Muscle layer of duodenum (tissue), 2 donors: ENCODE measurements around the gene SUPT3H.
"Not testable (repeated sequence)": the region's sequence is repeated elsewhere in the genome, so short reads cannot be mapped to it uniquely, and the experiment has no call there.

ENCODE experiments used
- H3K27ac ChIP-seq: one replicate; pipeline ENCODE4 v1.7.0; 2013; ENCODE audit warnings: mild to moderate bottlenecking, low read length
- H3K27me3 ChIP-seq: one replicate; pipeline ENCODE4 v1.7.0; 2013; ENCODE audit warnings: low read depth, mild to moderate bottlenecking, control low read depth, low read length
- H3K36me3 ChIP-seq, 2 donors: one replicate each; pipeline ENCODE4 v1.7.0; 2013; ENCODE audit warnings: low read length in 2 of 2, control low read depth in 1 of 2, mild to moderate bottlenecking in 1 of 2; ENCODE audit not compliant: insufficient read depth in 2 of 2, control insufficient read depth in 1 of 2
- H3K4me1 ChIP-seq, 2 donors: one replicate each; pipeline ENCODE4 v1.7.0; 2013; ENCODE audit warnings: low read length in 2 of 2, mild to moderate bottlenecking in 2 of 2, control low read depth in 1 of 2, moderate library complexity in 1 of 2; ENCODE audit not compliant: insufficient read depth in 2 of 2, control insufficient read depth in 1 of 2
- H3K4me3 ChIP-seq, 2 donors: one replicate each; pipeline ENCODE4 v1.7.0; 2013; ENCODE audit warnings: low read length in 2 of 2, low read depth in 1 of 2, mild to moderate bottlenecking in 1 of 2
- H3K9me3 ChIP-seq, 2 donors: one replicate each; pipeline ENCODE4 v1.7.0; 2013; ENCODE audit warnings: low read length in 2 of 2, control low read depth in 1 of 2, mild to moderate bottlenecking in 1 of 2; ENCODE audit not compliant: control insufficient read depth in 1 of 2
- donor health status: healthy.

The SUPT3H gene

DNA sequence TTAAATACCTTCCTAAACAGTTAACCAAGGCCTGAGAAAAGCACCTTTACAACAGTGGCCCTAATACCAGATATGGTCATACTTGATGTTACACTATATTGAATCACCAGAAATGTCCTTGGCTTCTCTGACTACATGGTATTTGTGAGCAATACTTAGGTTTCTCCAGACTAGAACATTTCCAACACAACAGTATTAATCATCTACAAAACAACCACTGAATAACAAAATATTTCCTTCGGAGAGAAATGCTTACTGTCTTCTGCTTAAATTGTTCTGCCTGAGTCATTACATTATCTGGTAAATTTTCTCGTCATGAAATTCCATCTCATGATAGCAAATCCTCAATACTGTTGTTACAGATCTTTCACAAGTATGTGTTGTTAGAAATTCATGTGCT is 302.5 kb downstream of the SUPT3H start:
- H3K36me3 ChIP-seq, result no peaks in the 10 kb centered on the region
- H3K4me1 ChIP-seq, result no peaks in the 10 kb centered on the region
- H3K9me3 ChIP-seq, result peaks cover 3 to 20% of the 10 kb centered on the region in 2 donors
- no peak overlapping the region for H3K27ac ChIP-seq
- H3K27me3 ChIP-seq, result no peaks in the 10 kb centered on the region
- no peak overlapping the region for H3K4me3 ChIP-seq

DNA sequence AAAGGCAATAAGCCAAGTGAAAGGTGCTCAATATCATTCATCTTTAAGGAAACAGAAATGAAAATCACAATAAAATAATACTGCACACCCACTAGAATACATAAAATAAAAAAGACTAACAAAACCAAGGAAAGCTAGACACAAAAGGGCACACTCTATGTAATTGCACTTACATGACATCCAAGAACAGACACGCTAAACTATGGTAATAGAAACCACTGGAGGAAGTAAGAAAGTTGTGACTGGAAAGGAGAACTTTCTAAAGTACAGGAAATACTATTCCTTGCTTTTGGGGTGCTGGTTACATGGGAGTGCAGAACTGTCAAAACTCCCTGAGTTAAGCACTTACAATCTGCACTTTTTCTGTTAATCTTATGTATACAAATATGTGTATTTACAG is 303.3 kb downstream of the SUPT3H start:
- Histone ChIP-seq H3K36me3 (no peaks in the 10 kb centered on the region), H3K9me3 (peaks cover 3 to 15% of the 10 kb centered on the region in 2 donors), H3K4me3 (no peak overlapping the region), H3K4me1 (no peaks in the 10 kb centered on the region), H3K27me3 (no peaks in the 10 kb centered on the region), H3K27ac (no peak overlapping the region)

DNA sequence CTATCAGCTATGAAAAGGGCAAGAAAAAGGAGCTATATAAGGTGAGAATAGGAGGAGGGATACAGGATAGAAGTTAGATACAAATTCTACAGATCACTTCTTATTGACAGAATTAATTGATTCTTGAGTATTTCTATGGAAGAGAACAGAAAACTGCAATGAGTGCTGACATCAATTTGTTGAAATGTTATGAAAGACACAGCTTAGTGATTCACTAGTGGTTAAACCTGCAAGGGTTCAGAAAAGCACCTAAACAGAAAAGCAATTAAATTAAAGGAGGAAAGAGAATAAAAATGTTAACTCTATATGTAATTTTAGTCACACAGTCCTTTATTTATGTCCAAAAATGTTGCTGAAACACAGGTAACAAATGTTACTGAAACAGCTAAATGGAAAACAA is 304.0 kb downstream of the SUPT3H start:
- Histone ChIP-seq H3K27me3 (no peaks in the 10 kb centered on the region), H3K9me3 (peaks cover 3 to 9% of the 10 kb centered on the region in 2 donors), H3K4me3 (no peak overlapping the region), H3K4me1 (no peaks in the 10 kb centered on the region), H3K27ac (no peak overlapping the region), H3K36me3 (no peaks in the 10 kb centered on the region)

DNA sequence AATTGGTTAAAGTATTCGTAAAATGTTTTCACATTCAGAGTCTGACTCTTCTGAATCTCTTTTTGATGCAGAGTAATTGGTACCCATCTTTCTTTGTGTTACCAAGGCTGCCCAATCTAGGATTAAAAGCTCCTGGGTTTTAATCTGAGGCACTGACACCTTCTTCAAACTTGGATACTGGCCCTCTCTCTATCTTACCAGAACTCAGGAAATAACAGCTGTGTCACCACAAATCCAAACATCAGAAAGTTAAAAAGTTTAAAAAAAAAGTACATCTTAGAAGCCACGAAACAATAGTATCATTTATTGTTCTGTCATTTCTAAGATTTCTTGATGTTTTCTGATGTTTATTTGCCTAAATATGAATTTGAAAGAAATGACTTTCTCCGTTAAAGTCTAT is 305.1 kb downstream of the SUPT3H start:
- Histone ChIP-seq H3K27me3 (no peaks in the 10 kb centered on the region), H3K4me3 (no peak overlapping the region)

DNA sequence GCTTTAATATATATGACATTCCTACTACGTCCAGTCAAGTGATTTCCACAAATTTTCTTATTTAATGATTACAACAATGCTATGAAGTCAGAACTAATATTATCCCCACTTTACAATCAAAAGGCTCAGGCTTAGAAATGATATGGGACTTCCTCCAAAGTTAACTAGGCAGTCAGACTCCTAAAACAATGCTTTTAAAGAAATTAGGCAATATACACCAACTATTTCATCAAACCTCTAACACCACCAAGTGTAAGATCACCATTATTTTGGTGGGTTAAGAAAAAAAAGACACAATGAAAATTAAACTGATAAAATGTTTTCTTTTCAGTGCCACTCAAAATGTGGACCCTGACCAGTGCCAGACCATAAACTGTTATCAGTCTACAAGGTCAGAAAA is 305.7 kb downstream of the SUPT3H start:
- H3K9me3 ChIP-seq, result no peaks in the 10 kb centered on the region
- no peaks in the 10 kb centered on the region for H3K4me1 ChIP-seq
- no peak overlapping the region for H3K27ac ChIP-seq
- no peaks in the 10 kb centered on the region for H3K36me3 ChIP-seq
- no peaks in the 10 kb centered on the region for H3K27me3 ChIP-seq
- H3K4me3 ChIP-seq, result no peak overlapping the region

More for the DNA sequence above, 305.1 kb downstream of the SUPT3H start:
- Histone ChIP-seq H3K27ac (no peak overlapping the region), H3K36me3 (no peaks in the 10 kb centered on the region), H3K4me1 (no peaks in the 10 kb centered on the region), H3K9me3 (no peaks in the 10 kb centered on the region)

DNA sequence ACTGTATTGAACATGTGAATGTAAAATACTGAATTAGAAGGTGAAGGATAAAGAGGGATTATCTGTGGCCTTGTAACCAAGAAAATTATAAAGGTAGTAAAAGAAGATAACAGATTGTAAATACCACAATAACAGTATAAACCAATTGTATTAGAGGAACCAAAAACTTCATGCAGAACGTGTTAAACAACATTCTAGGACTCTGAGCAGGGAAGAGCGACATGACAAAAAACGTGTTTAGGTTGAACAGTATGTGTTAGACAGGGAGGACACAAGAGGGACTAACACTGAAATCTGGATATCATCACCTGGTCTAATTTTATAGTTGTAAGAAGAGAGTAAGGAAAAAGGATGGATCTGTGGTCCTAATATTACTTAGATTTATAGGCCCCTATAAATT is 308.6 kb downstream of the SUPT3H start:
- Histone ChIP-seq H3K4me1 (no peaks in the 10 kb centered on the region), H3K9me3 (no peaks in the 10 kb centered on the region), H3K27ac (no peak overlapping the region), H3K27me3 (no peaks in the 10 kb centered on the region), H3K36me3 (no peaks in the 10 kb centered on the region), H3K4me3 (no peak overlapping the region)

DNA sequence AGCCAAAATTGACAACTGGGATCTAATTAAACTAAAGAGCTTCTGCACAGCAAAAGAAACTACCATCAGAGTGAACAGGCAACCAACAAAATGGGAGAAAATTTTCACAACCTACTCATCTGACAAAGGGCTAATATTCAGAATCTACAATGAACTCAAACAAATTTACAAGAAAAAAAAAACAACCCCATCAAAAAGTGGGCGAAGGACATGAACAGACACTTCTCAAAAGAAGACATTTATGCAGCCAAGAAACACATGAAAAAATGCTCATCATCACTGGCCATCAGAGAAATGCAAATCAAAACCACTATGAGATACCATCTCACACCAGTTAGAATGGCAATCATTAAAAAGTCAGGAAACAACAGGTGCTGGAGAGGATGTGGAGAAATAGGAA is 310.3 kb downstream of the SUPT3H start:
- not testable (repeated sequence) for H3K27me3 ChIP-seq, H3K4me3 ChIP-seq, H3K27ac ChIP-seq, H3K36me3 ChIP-seq, H3K4me1 ChIP-seq, H3K9me3 ChIP-seq

DNA sequence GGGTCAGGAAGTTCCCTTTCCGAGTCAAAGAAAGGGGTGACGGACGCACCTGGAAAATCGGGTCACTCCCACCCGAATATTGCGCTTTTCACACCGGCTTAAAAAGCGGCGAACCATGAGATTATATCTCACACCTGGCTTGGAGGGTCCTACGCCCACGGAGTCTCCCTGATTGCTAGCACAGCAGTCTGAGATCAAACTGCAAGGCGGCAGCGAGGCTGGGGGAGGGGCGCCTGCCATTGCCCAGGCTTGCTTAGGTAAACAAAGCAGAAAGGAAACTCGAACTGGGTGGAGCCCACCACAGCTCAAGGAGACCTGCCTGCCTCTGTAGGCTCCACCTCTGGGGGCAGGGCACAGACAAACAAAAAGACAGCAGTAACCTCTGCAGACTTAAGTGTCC is 315.1 kb downstream of the SUPT3H start:
- not testable (repeated sequence) for H3K27me3 ChIP-seq, H3K9me3 ChIP-seq, H3K4me3 ChIP-seq, H3K27ac ChIP-seq, H3K4me1 ChIP-seq, H3K36me3 ChIP-seq

DNA sequence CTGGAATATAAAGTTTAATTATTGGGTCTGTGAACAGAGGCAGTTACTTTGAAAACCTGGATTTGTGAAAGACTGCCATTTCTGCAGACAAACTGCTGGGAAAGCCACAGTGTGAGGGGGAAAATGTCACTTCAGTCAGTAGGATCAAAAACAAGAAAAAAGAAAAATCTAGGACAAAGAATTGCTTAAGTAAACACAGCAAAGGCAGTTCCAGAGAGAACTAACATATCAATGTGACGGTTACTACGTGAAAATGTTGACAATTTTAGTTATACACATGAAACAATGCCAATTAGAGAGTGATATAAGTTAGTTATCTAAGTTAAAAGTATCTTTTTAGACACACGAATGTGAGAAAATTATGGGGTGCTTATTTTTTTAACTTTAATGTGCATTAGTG is 320.0 kb downstream of the SUPT3H start:
- H3K36me3 ChIP-seq, result no peaks in the 10 kb centered on the region
- no peaks in the 10 kb centered on the region for H3K27me3 ChIP-seq
- H3K9me3 ChIP-seq, result peaks cover 0 to 3% of the 10 kb centered on the region in 2 donors
- H3K4me3 ChIP-seq, result no peak overlapping the region
- no peaks in the 10 kb centered on the region for H3K4me1 ChIP-seq
- H3K27ac ChIP-seq, result no peak overlapping the region

DNA sequence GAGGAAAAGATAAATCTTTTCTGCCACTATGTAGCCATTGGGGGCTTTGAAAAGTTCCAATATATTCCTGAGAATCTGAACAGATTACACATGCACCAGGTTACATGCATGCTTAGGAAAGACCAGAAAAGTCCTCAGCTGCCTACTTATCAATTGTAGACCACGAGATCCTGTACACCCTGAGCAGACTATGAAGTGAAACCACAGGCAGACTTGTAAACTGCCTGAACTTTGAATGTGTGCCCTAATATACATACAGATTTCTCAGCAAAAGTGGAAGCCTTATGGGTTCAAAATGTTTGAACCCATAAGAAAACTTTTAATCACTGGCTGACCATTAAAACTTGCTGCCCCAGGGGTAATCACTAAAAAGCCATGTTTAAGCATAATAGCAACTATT is 323.1 kb downstream of the SUPT3H start:
- Histone ChIP-seq H3K27me3 (no peaks in the 10 kb centered on the region), H3K4me3 (no peak overlapping the region), H3K27ac (no peak overlapping the region), H3K9me3 (no peaks in the 10 kb centered on the region), H3K36me3 (no peaks in the 10 kb centered on the region), H3K4me1 (no peaks in the 10 kb centered on the region)

DNA sequence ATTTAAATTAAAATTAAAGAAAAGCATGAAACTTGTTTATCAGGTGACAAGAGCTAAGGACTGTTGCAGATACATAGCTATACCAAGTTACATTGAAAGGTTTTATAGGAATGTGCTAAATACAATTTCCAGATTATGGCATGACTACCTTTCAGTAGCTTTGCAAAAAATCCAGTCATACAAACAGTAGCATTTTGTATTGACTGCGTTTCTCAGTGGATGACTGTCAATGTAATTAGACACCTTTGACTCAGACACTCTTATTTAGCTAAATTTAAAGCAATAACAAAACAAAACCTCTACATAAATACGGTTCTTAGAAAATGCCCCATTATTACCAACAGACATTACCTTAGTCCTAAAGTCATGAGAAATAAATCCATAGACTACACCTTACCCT is 325.4 kb downstream of the SUPT3H start:
- Histone ChIP-seq H3K4me1 (no peaks in the 10 kb centered on the region), H3K36me3 (no peaks in the 10 kb centered on the region), H3K27ac (no peak overlapping the region), H3K9me3 (no peaks in the 10 kb centered on the region), H3K27me3 (no peaks in the 10 kb centered on the region), H3K4me3 (no peak overlapping the region)

DNA sequence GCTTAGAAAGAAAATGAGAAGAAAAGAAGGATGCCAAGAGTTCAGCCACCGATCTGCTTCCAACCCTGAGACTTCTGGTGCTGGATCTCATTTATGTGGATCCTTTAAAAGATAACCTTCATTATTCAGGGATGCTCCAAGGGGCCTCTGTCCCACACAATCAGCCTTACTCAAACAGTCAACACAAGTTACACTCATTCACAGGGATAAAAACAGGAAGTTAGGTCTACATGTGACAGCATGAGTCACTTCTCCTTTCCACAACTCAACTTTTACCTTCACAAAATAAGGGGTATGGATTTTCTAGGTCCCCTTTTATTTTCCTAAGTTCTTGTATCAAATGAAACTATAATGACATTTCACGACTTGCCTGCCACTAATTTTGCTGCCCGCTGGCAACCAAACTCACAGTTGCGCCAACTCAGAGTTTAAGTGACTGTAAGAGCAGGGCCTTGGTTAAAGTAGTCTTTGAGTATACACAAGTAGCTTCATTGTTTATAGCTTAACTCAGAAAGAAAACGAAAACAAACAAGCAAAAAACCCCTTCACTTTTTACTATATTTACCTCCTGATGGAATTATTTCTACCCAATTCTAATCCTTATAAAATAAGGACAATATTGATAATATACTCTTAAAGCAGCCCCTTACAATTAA is 328.4 kb downstream of the SUPT3H start:
- Histone ChIP-seq H3K9me3 (no peaks in the 10 kb centered on the region), H3K27me3 (no peaks in the 10 kb centered on the region), H3K4me1 (no peaks in the 10 kb centered on the region), H3K27ac (no peak overlapping the region), H3K36me3 (no peaks in the 10 kb centered on the region), H3K4me3 (no peak overlapping the region)
